Body of pancreas (tissue), 4 donors: Measurements from ENCODE around the gene CDR2L. TPM values are rescaled to one million over a fixed set of nuclear protein-coding genes. Genes with fewer than 3 reads are reported as not detected.

Experiments
- ATAC-seq: fragments of 150-250 bp; one replicate; pipeline ENCODE4 v1.9.1; 2016
- DNase-seq, 4 donors: peaks; one replicate each; pipeline ENCODE4 v3.0.0-alpha.2; 2019
- H3K27ac ChIP-seq, 4 donors: fragments of 200-600 bp; sonication (generic); 1 replicate in 3 of 4; 2 replicates in 1 of 4; pipeline versions ENCODE4 v1.5.1 to v1.6.1; 2016 to 2019; ENCODE audit warnings: mild to moderate bottlenecking in 1 of 4, mixed read lengths in 1 of 4, moderate library complexity in 1 of 4
- H3K27me3 ChIP-seq, 2 donors: fragments of 200-600 bp; sonication (generic); one replicate each; pipeline ENCODE4 v1.6.0; 2016; ENCODE audit warnings: mild to moderate bottlenecking in 1 of 2
- H3K36me3 ChIP-seq, 2 donors: fragments of 200-600 bp; sonication (generic); replicated peaks in 1 of 2; 2 replicates each; pipeline ENCODE4 v1.5.1; 2016; ENCODE audit warnings: low read depth in 2 of 2; ENCODE audit not compliant: insufficient read depth in 1 of 2
- H3K4me1 ChIP-seq: fragments of 200-600 bp; sonication (generic); one replicate; pipeline ENCODE4 v1.6.0; 2016
- H3K4me3 ChIP-seq, 2 donors: fragments of 200-600 bp; sonication (generic); 1 replicate in 1 of 2; 2 replicates in 1 of 2; pipeline ENCODE4 v1.5.1; 2016 to 2019
- H3K9me3 ChIP-seq, 3 donors: fragments of 200-600 bp; sonication (generic); 1 replicate in 2 of 3; 2 replicates in 1 of 3; pipeline ENCODE4 v1.5.1; 2016
- CTCF ChIP-seq, 7 experiments: fragments of 450-650 bp in 4 of 7; fragments of 200-600 bp in 3 of 7; sonication (generic) in 3 of 7; IDR thresholded peaks; one replicate each; pipeline ENCODE4 v1.5.1; 2016 to 2019; ENCODE audit warnings: antibody characterized with exemption in 7 of 7
- POLR2A ChIP-seq, 3 donors: fragments of 450-650 bp; IDR thresholded peaks; one replicate each; pipeline ENCODE4 v1.6.1; 2016; ENCODE audit warnings: antibody characterized with exemption in 3 of 3, mild to moderate bottlenecking in 2 of 3
- WGBS, 2 donors: methylation state at CpG; one replicate each; pipeline ENCODE4 v1.1.5; 2017; 5-methylcytosine and 5-hydroxymethylcytosine counted together
- intact Hi-C: fragments of 100-400 bp; cut with DNase I; formaldehyde crosslinking; loops from one replicate; pipeline ENCODE4 v1.15.1; 2023
- total RNA-seq, 2 donors: library from RNA; depleted of rRNA; stranded (reverse); fragments of >200 nt; gene quantifications; one replicate each; pipeline ENCODE4 v1.1.0, GENCODE V29; 2016

CDR2L gene
- 10 to 100 TPM; 11.9 to 18.5 TPM for total RNA-seq

GRCh38 chr17:74987418-74987908 lies at the start of gene CDR2L:
Gene CDR2L, plus strand, starts transcription at chr17:74987632. Its CDS starts 412 bp downstream, at chr17:74988044.
- intact Hi-C loops: no loop called here
- H3K9me3 ChIP-seq: no peaks in the 10 kb centered on the region
- peak within 1 kb of the TSS; percentile 3 to 44 for H3K4me3 ChIP-seq
- no peaks in the 10 kb centered on the region for H3K27me3 ChIP-seq
- H3K36me3 ChIP-seq: no peaks in the 10 kb centered on the region
- peak within 1 kb of the TSS; percentile 76 to 87 (median 86) for H3K27ac ChIP-seq
- DNase-seq (peak; percentile 97 to 99 (median 98)), ATAC-seq (peak; percentile 92)
- H3K4me1 ChIP-seq: peaks cover 53% of the 10 kb centered on the region
- 0% methylated on average over 10 to 47 of the region's 51 CpGs for WGBS, 2 donors
- TF ChIP-seq CTCF (IDR thresholded peaks at IDR 0.05) (peak in 1 of 7 experiments; percentile 7), POLR2A (IDR thresholded peaks at IDR 0.05) (peak; percentile 47 to 92 (median 67))

DNA sequence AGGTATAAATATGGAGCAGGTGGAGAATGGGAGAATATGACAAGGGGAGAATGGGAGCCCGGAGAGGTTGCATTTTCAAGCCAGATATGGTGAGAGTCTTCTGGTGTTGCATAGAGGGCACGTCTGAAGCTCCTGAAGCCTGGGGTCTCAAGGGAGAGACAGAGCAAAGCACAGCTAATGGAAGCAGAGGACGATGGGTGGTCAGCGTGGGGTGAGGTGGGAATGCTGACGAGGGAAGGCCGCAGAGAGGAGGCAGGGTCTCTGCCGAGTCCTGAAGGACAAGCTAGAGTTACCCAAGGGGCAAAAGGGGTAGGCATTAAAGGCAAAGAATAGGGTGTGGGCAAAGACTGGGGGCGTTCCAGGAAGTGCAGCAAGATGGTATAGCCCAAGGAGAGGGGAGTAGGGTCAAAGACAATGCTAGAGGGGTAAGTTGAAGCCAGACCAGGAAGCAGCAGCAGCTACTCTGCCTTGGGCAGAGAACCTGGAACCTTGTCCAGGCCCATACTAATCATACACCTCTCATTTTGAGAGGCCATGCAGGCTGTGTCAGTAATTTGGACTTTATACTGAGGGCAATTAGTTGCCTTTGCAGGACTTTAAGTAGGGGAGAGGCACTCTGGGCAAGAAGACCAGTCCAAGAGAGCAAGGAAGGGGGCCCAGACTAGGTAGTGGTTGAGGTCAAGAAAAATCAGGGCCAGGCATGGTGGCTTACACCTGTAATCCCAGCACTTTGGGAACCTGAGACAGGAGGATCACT lies 49.1 kb upstream of the CDR2L start:
- Histone ChIP-seq H3K4me1 (peaks cover 14% of the 10 kb centered on the region), H3K27ac (no peak overlapping the region), H3K36me3 (no peaks in the 10 kb centered on the region), H3K9me3 (no peaks in the 10 kb centered on the region), H3K4me3 (no peak overlapping the region), H3K27me3 (peaks cover 0 to 7% of the 10 kb centered on the region in 2 donors)
- intact Hi-C loops: no loop called here
- 72 to 85% methylated on average over 8 of the region's 8 CpGs for WGBS, 2 donors
- DNase-seq (no peak), ATAC-seq (no peak)
- no peak for TF ChIP-seq POLR2A (IDR thresholded peaks at IDR 0.05)
- TF ChIP-seq CTCF (IDR thresholded peaks at IDR 0.05): no peak

- Histone ChIP-seq H3K4me3 (no peak overlapping the region), H3K9me3 (no peaks in the 10 kb centered on the region), H3K4me1 (peaks cover 14% of the 10 kb centered on the region), H3K27ac (no peak overlapping the region), H3K36me3 (no peaks in the 10 kb centered on the region), H3K27me3 (peaks cover 0 to 7% of the 10 kb centered on the region in 2 donors)
- no peak for DNase-seq
- WGBS, 2 donors: 55 to 59% methylated on average over 8 of the region's 8 CpGs
- no peak for ATAC-seq
- TF ChIP-seq CTCF (IDR thresholded peaks at IDR 0.05) (no peak), POLR2A (IDR thresholded peaks at IDR 0.05) (no peak)
- intact Hi-C loops: no loop called here
These were observed 47.9 kb upstream of the CDR2L start for GRCh38 chr17:74939534-74939933.

DNA sequence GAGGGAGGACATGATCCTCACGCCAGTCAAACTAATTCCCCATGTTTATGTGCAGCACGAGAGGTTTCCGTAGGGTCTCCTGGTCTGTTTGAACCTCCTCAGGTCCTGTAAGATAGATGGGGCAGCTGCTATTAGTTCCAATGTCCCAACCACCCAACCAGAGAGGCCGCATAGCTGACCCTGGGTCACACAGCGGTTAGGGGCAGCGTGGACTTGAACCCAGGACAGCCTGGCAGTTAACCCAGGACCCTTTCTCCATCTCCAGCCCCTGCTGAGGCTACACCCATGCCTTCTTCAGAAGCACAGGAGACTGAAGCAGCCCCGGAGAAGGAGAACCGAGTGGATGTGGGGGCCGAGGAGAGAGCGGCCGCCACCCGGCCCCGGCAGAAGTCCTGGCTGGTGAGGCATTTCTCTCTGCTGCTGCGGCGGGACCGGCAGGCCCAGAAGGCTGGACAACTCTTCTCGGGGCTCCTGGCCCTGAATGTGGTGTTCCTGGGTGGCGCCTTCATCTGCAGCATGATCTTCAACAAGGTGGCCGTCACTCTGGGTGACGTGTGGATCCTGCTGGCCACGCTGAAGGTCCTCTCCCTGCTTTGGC lies 46.2 kb upstream of the CDR2L start:
- Histone ChIP-seq H3K4me3 (no peak overlapping the region), H3K36me3 (no peaks in the 10 kb centered on the region), H3K9me3 (no peaks in the 10 kb centered on the region), H3K4me1 (peaks cover 3% of the 10 kb centered on the region), H3K27ac (no peak overlapping the region), H3K27me3 (no peaks in the 10 kb centered on the region)
- 53 to 71% methylated on average over 5 to 21 of the region's 21 CpGs for WGBS, 2 donors
- TF ChIP-seq POLR2A (IDR thresholded peaks at IDR 0.05) (no peak), CTCF (IDR thresholded peaks at IDR 0.05) (no peak)
- intact Hi-C loops: no loop called here
- no peak for ATAC-seq
- no peak for DNase-seq
